Neural progenitor cell (in vitro differentiated cells): ENCODE measurements around the gene LBX2. TPM values are rescaled to one million over a fixed set of nuclear protein-coding genes. Genes with fewer than 3 reads are reported as not detected.

Experiments used
- DNase-seq: peaks from one replicate; pipeline ENCODE4 v3.0.0-alpha.2; 2016; ENCODE audit warnings: low spot score
- H2AFZ ChIP-seq: fragments of 200-600 bp; sonication (generic); replicated peaks from 2 replicates; pipeline ENCODE4 v1.6.1; 2016; ENCODE audit warnings: antibody characterized with exemption
- H3F3A ChIP-seq: fragments of 200-600 bp; sonication (generic); 2 replicates; pipeline ENCODE4 v1.6.1; 2016; ENCODE audit warnings: antibody characterized with exemption, low read depth
- H3K27ac ChIP-seq: fragments of 200-600 bp; sonication (generic); 2 replicates; pipeline ENCODE4 v1.5.1; 2016; ENCODE audit warnings: mild to moderate bottlenecking
- H3K27me3 ChIP-seq: fragments of 200-600 bp; sonication (generic); 2 replicates; pipeline ENCODE4 v1.6.1; 2016; ENCODE audit warnings: mild to moderate bottlenecking, moderate library complexity
- H3K36me3 ChIP-seq: fragments of 200-600 bp; sonication (generic); 2 replicates; pipeline ENCODE4 v1.5.1; 2016
- H3K4me1 ChIP-seq: fragments of 200-600 bp; sonication (generic); 2 replicates; pipeline ENCODE4 v1.6.1; 2016; ENCODE audit warnings: mixed run types
- H3K4me2 ChIP-seq: fragments of 200-600 bp; sonication (generic); 2 replicates; pipeline ENCODE4 v1.6.1; 2016
- H3K4me3 ChIP-seq: fragments of 200-600 bp; sonication (generic); 2 replicates; pipeline ENCODE4 v1.5.1; 2016
- H3K79me2 ChIP-seq: fragments of 200-600 bp; sonication (generic); 2 replicates; pipeline ENCODE4 v1.6.1; 2016; ENCODE audit warnings: low read depth
- H3K9ac ChIP-seq: fragments of 200-600 bp; sonication (generic); 2 replicates; pipeline ENCODE4 v1.6.1; 2016
- H3K9me3 ChIP-seq: fragments of 200-600 bp; sonication (generic); 2 replicates; pipeline ENCODE4 v1.5.1; 2016; ENCODE audit warnings: low read depth
- H4K20me1 ChIP-seq: fragments of 200-600 bp; sonication (generic); 2 replicates; pipeline ENCODE4 v1.6.1; 2016; ENCODE audit warnings: low read depth
- H3K27ac Mint-ChIP-seq: 3 replicates; pipeline ENCODE4 v1.8.0; 2021; ENCODE audit warnings: mixed read lengths
- H3K27me3 Mint-ChIP-seq: 2 replicates; pipeline ENCODE4 v1.8.0; 2022; ENCODE audit warnings: low read depth, mild to moderate bottlenecking, inconsistent platforms, moderate library complexity, mixed read lengths; ENCODE audit not compliant: insufficient read depth
- H3K36me3 Mint-ChIP-seq: 3 replicates; pipeline ENCODE4 v1.8.0; 2021; ENCODE audit warnings: mixed read lengths
- H3K4me1 Mint-ChIP-seq: 3 replicates; pipeline ENCODE4 v1.8.0; 2021; ENCODE audit warnings: mixed read lengths
- H3K4me3 Mint-ChIP-seq: 3 replicates; pipeline ENCODE4 v1.8.0; 2021; ENCODE audit warnings: mild to moderate bottlenecking, moderate library complexity, mixed read lengths
- H3K9me3 Mint-ChIP-seq: 3 replicates; pipeline ENCODE4 v1.8.0; 2020; ENCODE audit warnings: mixed read lengths
- EZH2 ChIP-seq: fragments of 200-600 bp; sonication (generic); IDR thresholded peaks from 2 replicates; pipeline ENCODE4 v1.6.1; 2017; ENCODE audit warnings: antibody characterized with exemption, mild to moderate bottlenecking, moderate library complexity
- EZH2phosphoT487 ChIP-seq: fragments of 200-600 bp; sonication (generic); IDR thresholded peaks from 2 replicates; pipeline ENCODE4 v1.6.1; 2017; ENCODE audit warnings: antibody characterized with exemption
- total RNA-seq: library from RNA; depleted of rRNA; stranded (reverse); fragments of >200 nt; gene quantifications from 2 replicates; pipeline ENCODE4 v1.2.3, GENCODE V29; 2015; ENCODE audit warnings: low replicate concordance
- TF ChIP-seq, protein P1 (sequence below): fragments of 200-600 bp; sonication (generic); IDR thresholded peaks from 2 replicates; pipeline ENCODE4 v1.5.1; 2017; ENCODE audit warnings: antibody characterized with exemption, mild to moderate bottlenecking

LBX2 gene
- total RNA-seq, 1 donor from 2014 or later: not detected

DNA sequence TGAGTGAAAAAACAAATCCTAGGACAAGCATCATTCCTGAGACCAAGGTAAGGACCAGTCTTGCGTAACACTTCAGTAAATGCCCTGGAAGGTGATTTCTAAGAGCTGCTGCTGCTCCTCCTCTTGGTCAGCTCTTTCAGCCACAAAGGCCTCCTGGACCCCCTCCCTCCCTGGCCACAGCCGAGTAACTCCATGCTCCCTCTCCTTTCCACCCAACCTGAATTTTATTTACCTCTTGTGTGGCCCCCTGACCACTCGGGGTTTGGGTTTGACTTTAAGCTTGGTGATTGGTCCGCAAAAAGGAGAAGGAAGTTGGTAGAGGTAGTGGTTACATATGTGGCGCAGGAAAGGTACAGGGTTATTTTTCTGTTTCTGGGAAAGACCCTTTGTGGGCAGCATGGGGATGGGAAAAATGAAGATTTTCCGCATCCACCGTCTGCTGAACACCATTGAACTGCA is 39.5 kb upstream of the LBX2 start:
- Histone ChIP-seq H3K9me3 (no peaks in the 10 kb centered on the region), H3K27ac (no peak overlapping the region), H2AFZ (no peak overlapping the region), H3F3A (no peaks in the 10 kb centered on the region), H3K36me3 (no peaks in the 10 kb centered on the region), H3K4me3 (no peak overlapping the region), H3K27me3 (no peaks in the 10 kb centered on the region), H3K4me1 (no peaks in the 10 kb centered on the region), H3K9ac (no peak overlapping the region), H4K20me1 (no peaks in the 10 kb centered on the region), H3K4me2 (no peak overlapping the region), H3K79me2 (no peaks in the 10 kb centered on the region)
- Mint-ChIP-seq H3K4me3 (no peak overlapping the region), H3K27me3 (peaks cover 6% of the 10 kb centered on the region), H3K36me3 (peaks cover 4% of the 10 kb centered on the region), H3K27ac (no peak overlapping the region), H3K9me3 (no peaks in the 10 kb centered on the region), H3K4me1 (no peaks in the 10 kb centered on the region)
- no peak for DNase-seq
- no peak for TF ChIP-seq EZH2
- TF ChIP-seq EZH2phosphoT487: no peak
- TF ChIP-seq, protein P1, sequence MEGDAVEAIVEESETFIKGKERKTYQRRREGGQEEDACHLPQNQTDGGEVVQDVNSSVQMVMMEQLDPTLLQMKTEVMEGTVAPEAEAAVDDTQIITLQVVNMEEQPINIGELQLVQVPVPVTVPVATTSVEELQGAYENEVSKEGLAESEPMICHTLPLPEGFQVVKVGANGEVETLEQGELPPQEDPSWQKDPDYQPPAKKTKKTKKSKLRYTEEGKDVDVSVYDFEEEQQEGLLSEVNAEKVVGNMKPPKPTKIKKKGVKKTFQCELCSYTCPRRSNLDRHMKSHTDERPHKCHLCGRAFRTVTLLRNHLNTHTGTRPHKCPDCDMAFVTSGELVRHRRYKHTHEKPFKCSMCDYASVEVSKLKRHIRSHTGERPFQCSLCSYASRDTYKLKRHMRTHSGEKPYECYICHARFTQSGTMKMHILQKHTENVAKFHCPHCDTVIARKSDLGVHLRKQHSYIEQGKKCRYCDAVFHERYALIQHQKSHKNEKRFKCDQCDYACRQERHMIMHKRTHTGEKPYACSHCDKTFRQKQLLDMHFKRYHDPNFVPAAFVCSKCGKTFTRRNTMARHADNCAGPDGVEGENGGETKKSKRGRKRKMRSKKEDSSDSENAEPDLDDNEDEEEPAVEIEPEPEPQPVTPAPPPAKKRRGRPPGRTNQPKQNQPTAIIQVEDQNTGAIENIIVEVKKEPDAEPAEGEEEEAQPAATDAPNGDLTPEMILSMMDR: no peak

DNA sequence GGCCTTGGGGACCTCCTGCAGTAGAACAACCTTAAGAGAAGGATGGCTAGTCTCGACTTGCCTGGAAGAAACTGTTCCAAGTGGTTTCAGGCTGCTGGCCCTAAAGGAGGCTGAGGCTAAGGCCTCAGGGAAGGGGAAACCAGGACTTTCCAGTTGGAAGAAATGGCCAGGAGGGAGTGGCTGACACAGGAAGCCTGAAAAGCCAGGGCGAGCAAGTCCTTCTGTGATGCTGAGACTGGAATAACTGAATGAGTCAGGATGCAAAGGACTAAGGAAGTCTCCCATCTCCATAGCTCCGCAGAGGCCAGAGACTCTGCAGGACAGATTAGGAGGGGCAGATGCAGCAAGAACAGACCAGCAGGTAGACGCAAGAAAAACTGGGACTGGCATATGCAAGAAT is 37.7 kb upstream of the LBX2 start:
- Mint-ChIP-seq H3K4me1 (peaks cover 1% of the 10 kb centered on the region), H3K27ac (no peak overlapping the region), H3K9me3 (no peaks in the 10 kb centered on the region), H3K4me3 (no peak overlapping the region), H3K36me3 (peaks cover 14% of the 10 kb centered on the region), H3K27me3 (peaks cover 11% of the 10 kb centered on the region)
- DNase-seq: no peak
- Histone ChIP-seq H3K4me2 (no peak overlapping the region), H2AFZ (no peak overlapping the region), H3K27ac (no peak overlapping the region), H3K9ac (no peak overlapping the region), H3K9me3 (no peaks in the 10 kb centered on the region), H3K4me1 (no peaks in the 10 kb centered on the region), H3K36me3 (no peaks in the 10 kb centered on the region), H4K20me1 (no peaks in the 10 kb centered on the region), H3K79me2 (no peaks in the 10 kb centered on the region), H3F3A (peaks cover 3% of the 10 kb centered on the region), H3K4me3 (no peak overlapping the region), H3K27me3 (no peaks in the 10 kb centered on the region)
- TF ChIP-seq, protein P1: no peak
- no peak for TF ChIP-seq EZH2phosphoT487
- no peak for TF ChIP-seq EZH2

DNA sequence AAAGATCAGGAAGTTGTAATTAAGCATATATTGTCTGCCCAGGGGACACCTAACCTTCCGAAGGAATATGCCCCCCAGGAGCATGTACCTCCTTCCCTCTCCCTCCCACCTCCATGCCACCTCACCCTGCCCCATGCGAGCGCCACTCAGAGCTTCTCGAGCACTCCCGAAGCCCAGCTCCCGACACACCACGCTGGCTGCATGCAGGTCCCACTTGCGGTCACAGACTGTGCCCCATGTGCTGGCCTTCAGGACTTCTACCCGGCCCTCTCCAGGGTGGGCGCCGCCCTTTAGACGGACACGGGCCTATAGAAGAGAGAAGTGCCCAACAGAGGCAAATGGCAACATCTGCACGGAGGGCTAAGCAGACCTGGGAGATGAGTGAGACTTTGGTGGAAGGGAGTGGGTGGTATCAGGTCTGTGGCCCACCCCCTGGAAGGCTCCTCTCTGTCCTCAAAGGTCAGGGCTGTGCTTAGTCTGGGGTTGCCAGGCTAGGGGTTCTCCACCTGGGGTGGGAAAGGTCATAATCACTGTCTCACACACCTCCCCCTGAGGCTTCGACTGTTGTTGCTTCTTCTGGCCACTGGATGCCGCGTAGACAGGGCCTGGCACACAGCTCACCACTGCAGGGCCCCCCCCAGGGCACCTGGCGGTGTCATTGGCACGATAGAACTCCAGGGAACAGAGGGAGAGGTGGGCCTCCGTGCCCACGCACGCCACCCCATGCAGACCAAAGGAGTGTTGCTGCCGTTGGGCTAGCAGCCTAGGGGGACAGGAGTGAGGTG is 37.0 kb upstream of the LBX2 start:
- Mint-ChIP-seq H3K27ac (no peak overlapping the region), H3K4me3 (no peak overlapping the region), H3K27me3 (peaks cover 11% of the 10 kb centered on the region), H3K36me3 (peaks cover 16% of the 10 kb centered on the region), H3K9me3 (no peaks in the 10 kb centered on the region), H3K4me1 (peaks cover 8% of the 10 kb centered on the region)
- Histone ChIP-seq H3F3A (peaks cover 9% of the 10 kb centered on the region), H2AFZ (no peak overlapping the region), H3K9ac (no peak overlapping the region), H3K27ac (no peak overlapping the region), H3K4me3 (no peak overlapping the region), H3K79me2 (peaks cover 4% of the 10 kb centered on the region), H3K9me3 (no peaks in the 10 kb centered on the region), H3K27me3 (no peaks in the 10 kb centered on the region), H4K20me1 (no peaks in the 10 kb centered on the region), H3K4me2 (no peak overlapping the region), H3K36me3 (no peaks in the 10 kb centered on the region), H3K4me1 (peaks cover under 1% of the 10 kb centered on the region)
- DNase-seq: no peak
- TF ChIP-seq, protein P1: no peak
- TF ChIP-seq EZH2 (no peak), EZH2phosphoT487 (no peak)
